Activated CD4-positive, alpha-beta T cell treated with anti-CD3 and anti-CD28 coated beads for 24 hours (primary cell): Measurements from ENCODE around the gene DUSP3.

ENCODE experiments used
- DNase-seq, 2 donors: peaks; one replicate each; pipeline ENCODE4 v3.0.0-alpha.2; 2020; ENCODE audit warnings: low read depth in 2 of 2

Gene DUSP3

GRCh38 chr17:43769426-43769825 is 9.4 kb downstream of the DUSP3 start:
- no peak for DNase-seq

DNA sequence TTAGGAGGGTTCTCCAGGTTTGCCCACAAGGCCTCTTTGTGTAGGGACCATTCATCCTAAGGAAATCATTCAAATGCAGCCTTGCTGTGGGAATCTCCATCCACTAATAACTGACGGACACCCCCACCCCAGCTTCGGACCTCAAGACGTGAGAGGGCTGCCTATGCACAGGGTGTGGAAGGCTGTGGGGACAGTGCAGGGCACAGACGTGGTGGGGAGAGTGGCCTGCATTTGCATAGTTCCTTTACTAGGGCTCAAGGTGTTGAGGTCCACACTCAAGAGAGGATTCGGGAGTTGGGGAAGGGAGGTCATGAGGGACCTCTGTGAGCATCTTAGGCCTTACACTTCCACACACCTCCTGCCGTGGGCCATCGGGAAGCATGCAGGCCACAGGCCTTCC is 9.8 kb downstream of the DUSP3 start:
- DNase-seq: no peak

DNA sequence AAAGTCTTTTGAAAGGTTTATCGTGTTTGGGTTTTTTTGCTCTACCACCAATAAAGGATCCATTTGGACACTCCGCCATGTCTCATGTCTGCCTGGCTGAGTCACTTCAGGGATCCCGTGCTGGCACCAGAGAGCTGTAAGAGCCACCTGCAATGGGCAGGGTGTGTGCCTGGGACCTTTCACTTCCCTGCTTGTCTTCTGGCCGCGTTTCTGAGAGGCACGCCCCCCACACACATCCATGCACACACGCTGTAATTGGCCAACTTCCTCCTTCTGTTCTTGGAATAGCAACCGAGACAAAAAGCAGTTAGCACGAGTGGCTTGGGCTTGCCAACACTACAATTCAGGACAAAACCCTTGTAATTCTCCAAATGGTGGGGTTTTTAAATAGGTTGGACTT is 10.4 kb downstream of the DUSP3 start:
- no peak for DNase-seq

GRCh38 chr17:43767713-43768059 is 11.1 kb downstream of the DUSP3 start:
- DNase-seq: no peak

DNA sequence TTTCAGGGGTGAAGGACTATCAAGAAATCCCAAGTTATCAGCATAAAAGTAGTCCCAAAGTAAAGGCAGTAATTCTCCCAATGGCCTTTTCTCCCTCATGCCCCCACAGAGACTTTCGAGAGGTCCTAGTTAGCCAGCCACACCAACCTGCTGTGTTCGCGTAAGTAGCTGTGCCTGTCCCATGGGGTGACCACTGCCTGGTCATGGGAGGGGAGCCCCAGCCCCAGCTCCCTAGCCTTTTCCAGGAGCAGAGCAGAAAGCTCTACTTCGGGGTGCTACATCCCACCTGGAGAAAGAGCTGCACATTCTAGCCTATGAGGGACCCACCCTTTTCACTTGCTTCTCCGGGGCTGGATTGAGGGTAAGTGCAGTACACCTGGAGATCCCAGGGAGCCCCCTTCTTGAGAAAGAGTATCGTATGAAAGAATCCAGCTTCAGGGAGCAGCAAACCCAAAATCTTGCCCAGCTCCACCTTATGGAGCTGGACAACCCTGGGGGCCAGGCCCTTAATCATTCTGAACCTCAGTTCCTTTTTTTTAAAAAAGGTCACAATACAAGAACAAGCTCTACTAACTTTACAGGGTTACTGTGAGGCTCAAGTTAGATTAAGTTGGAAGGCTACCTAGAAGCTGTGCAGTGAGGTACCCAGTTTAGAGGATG is 11.6 kb downstream of the DUSP3 start:
- DNase-seq: no peak

GRCh38 chr17:43766413-43767052 is 12.2 kb downstream of the DUSP3 start:
- peak; percentile 23 to 43 for DNase-seq

- DNase-seq: peak; percentile 88 to 95
Observed at GRCh38 chr17:43760254-43760852, 18.4 kb downstream of the DUSP3 start.

DNA sequence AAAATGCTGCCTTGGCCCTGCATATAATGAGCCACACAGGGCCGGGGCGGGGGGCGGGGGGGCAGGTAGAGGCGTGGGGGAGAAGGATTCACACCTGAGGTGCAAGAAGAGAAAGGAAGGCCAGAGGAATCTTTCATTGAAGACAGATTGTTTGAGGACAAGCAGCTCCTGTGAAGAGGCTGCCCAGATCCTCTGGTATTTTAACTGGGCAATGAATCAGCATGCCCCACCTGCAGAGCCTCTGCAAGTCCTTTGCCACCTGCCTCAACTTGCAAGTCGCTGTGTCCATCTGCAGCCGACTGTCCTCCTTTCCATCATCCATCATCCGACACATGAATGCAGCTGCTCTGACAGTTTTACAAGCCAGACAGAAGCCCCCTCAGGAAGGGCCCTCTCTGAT is 18.9 kb downstream of the DUSP3 start:
- no peak for DNase-seq

- no peak for DNase-seq
Observed at GRCh38 chr17:43758497-43759174, 20.1 kb downstream of the DUSP3 start, which contains the start of gene SOST. Gene SOST, minus strand, starts transcription at chr17:43758791. Its CDS starts 50 bp downstream, at chr17:43758741.

DNA sequence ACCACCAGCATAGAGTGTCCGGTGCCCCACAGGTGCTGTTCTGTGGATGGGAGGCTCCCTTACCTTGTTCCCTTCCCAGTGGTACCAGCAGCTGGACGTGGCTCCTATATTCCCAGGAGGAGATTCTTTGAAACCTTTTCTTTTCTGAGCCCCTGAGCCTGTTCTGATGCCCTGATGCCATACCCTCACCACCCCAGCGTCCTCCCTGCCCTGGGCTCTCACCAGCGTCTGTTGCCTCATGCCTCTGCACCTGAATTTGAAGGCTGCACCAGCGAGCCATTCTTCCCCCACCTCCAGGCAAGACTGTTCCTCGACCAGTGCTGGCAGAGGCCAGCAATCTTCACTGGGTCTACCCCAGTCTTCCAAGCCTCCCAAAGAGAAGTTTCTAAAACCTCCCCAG is 20.7 kb downstream of the DUSP3 start:
- no peak for DNase-seq

DNA sequence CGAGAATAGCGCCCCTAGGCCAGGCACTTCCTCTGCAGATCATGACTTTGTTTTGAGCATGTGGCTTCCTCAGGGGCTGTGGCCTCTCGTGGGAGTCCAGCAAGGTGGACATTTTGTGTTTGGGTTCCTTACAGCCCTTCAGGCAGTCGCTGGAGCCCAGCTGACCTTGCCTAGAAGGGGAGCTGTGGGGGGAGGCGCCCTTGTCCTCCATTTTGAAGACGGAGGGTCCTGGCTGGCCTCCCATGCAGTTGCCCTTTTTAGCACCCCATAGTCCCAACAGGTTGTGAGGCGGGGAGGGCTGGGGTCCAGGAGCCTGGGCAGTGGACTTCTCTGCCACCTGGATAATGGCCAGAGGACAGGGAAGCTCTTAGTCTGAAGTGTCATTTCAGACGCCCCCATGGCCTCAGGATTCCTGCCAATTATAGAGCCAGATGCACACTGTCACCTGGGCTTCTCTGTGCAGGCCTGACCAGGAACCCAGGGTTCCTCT is 21.6 kb downstream of the DUSP3 start:
- no peak for DNase-seq

DNA sequence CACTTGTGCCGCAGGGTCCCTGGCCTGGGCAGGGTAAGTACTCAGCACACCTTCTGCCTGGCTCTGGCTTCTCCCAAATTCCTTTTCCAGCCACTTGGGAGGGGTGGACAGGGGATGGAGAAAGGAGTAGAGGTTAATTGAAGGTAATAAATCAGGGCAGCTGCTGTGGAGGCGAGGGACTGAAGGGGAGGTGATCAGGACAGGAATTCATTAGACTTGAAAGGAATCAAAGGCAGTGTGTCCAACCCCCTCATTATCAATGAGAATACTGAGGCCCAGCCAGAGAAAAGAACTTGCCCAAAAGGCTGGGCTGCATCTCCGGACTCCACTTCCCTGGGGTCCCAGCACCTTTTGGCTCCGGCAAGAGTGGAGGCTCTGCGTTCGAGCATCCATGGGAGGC is 22.6 kb downstream of the DUSP3 start:
- no peak for DNase-seq

DNA sequence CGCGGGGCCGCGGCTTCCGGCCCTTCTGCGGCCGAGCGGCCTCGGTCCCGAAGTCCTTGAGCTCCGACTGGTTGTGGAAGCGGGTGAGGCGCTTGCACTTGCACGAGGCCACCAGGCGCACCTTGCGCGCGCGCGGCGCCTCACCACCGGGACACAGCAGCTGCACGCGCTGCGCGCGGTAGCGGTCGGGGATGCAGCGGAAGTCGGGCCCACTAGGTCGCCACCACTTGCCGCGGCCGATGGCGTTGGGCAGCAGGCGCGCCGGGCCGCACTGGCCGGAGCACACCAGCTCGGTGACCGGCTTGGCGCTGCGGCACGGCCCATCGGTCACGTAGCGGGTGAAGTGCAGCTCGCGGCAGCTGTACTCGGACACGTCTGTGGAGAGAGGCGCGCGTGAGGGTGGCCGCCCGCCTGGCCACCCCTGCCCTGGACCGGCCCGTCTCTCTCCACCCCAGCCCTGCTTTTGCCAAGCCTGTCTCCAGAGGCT is 23.3 kb downstream of the DUSP3 start:
- no peak for DNase-seq

GRCh38 chr17:43754947-43755346 is 23.8 kb downstream of the DUSP3 start:
- no peak for DNase-seq

- no peak for DNase-seq
Observed at GRCh38 chr17:43753493-43754129, 25.2 kb downstream of the DUSP3 start.

GRCh38 chr17:43750153-43750552 is 28.6 kb downstream of the DUSP3 start:
- DNase-seq: no peak

- DNase-seq: no peak
Observed at GRCh38 chr17:43745541-43745940, 33.2 kb downstream of the DUSP3 start.

- DNase-seq: no peak
Observed at GRCh38 chr17:43741636-43742035, 37.1 kb downstream of the DUSP3 start.

GRCh38 chr17:43740541-43740940 is 38.2 kb downstream of the DUSP3 start:
- no peak for DNase-seq

DNA sequence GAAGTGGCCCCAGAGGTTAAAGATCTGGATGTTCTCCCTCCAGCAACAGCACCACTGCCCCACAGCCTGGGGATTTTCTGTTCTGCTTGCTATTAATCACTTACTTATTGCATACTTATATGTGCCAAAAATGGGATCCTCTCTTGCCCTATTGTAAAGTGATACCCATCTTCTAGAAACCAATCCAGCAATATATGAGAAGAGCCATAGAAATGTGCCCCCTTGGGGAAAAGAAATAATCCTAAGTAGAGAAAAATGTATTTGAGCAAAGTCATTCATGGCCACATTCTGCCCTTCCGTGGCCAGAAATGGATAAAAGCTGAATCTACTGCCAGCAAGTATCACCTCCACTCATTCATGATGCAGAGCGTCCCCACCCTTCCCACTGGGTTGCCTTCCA is 41.1 kb downstream of the DUSP3 start:
- no peak for DNase-seq

- DNase-seq: no peak
Observed at GRCh38 chr17:43736389-43736788, 42.4 kb downstream of the DUSP3 start.

- no peak for DNase-seq
Observed at GRCh38 chr17:43734376-43734775, 44.4 kb downstream of the DUSP3 start.
